Smooth muscle cell of bladder (primary cell): Measurements from ENCODE around the gene LYRM1. TPM values are rescaled to one million over a fixed set of nuclear protein-coding genes. Genes with fewer than 3 reads are reported as not detected.

ENCODE experiments used
- total RNA-seq: library from RNA; depleted of rRNA; stranded (reverse); fragments of >200 nt; gene quantifications from 2 replicates; pipeline ENCODE4 v1.2.3, GENCODE V29; 2014

The LYRM1 gene, protein sequence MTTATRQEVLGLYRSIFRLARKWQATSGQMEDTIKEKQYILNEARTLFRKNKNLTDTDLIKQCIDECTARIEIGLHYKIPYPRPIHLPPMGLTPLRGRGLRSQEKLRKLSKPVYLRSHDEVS
- 55.8 and 60.1 TPM in 2 replicates for total RNA-seq

DNA sequence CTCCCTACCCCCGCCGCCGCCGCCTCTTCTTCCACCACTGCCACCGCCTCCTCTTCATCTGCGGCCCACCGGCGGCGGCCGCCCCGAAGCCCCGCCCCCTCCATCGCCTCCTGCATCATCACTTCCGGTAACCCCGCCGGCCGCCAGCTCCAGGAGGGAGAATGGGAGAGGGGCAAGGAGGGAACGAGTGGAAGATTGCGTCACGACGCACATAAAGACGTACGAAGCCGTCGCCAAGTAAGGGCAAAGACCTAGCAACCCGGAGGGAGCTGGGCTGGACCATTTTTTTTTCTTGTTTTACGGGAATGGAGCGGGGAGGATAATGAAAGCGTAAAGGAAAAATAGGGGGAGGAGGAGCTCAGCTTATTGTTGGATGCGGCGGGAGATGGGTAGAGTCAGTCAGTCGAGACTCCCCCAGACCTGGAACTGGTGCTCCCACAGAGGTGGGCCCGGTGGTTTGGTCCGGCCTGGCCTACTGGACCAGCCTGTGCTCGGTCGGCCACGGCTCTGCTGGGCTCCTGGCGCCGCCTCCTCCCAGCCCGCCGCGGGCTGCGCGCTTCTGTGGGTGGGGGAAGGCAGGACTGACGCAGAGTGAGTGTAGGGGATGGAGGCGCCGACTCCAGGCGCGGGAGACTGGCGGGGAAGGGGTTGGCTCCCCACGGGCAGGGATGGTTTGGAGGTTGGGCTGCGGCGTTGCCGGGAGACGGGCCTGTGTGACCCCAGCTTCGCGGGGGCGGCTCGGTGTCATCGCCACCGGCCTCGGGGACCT, at the start of gene LYRM1, which contains the start of gene DCUN1D3:
LYRM1 (plus strand) TSS at position 473 of the 769 bp plus-strand sequence. CDS start 14,785 bp downstream, outside the sequence.
DCUN1D3 (minus strand) TSS at position 60 of the 769 bp plus-strand sequence. CDS start 37,820 bp downstream, outside the sequence.

Other genes starting within 250 kb of the LYRM1 start
- not detected in 2 replicates for gene ACSM1, start 203.1 kb upstream of the LYRM1 start, total RNA-seq
- gene THUMPD1, start 159.0 kb upstream of the LYRM1 start, total RNA-seq = 42.7 and 46.0 TPM in 2 replicates
- gene ACSM3, start 136.8 kb upstream of the LYRM1 start, total RNA-seq = 0.71 and 0.83 TPM in 2 replicates
- gene ERI2, start 94.3 kb upstream of the LYRM1 start, total RNA-seq = 20.6 and 22.6 TPM in 2 replicates
- gene REXO5, start 94.2 kb upstream of the LYRM1 start, total RNA-seq = 4.1 and 4.9 TPM in 2 replicates
- 22.6 and 35.0 TPM in 2 replicates for gene DCUN1D3, start 413 bp upstream of the LYRM1 start, total RNA-seq